HG03139 (cell line): ENCODE results near the gene ETV1.
A peak's percentile ranks its signal among the peaks of the same experiment; 100 is the strongest.

Source experiments
- ATAC-seq: cut with Tn5 transposase; IDR thresholded peaks from one replicate; pipeline ENCODE4 v1.9.1; 2021; ENCODE audit not compliant: unreplicated experiment

The ETV1 gene

DNA sequence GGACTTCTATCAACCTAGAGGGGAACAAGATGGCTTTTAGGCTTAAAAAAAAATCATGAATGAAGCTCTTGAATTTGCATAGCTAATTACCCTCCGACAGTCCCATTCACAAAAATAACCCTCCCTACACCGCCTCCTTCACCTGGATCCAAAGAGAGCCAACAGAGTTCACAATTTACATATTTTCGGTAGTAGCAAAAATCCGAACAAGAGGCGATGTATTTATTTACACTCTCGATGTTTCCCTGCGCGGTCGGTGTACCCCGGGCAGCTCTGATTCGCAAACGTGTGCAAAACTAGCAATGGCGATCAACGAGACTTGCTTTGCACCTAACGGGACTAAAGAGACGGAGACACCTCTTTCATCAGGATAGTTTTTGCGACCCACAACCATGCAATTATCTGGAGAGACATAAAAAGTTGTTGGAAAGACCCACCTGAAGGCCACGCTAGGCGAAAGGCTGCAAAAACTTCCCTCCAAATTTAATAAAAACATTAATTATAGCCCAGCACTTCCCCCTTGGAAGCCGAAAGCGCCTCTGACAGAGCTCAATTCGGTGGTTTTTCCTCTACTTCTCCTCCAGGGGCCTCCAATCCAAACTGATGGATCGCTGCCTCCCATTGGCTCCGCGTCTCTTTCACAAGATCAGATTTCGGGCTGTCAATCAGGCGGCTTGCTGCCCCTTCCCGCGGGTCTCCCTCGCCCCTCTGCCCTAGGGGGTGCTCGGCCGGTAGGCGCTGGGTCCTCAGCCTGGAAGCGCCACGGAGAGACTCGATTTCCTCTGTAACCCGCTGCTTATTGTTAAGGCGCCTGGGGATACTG is at the start of gene ETV1:
Gene ETV1 (minus strand): TSS at position 541 of the 823 bp plus-strand sequence. CDS start 614 bp downstream, outside the sequence.
- no peak for ATAC-seq

DNA sequence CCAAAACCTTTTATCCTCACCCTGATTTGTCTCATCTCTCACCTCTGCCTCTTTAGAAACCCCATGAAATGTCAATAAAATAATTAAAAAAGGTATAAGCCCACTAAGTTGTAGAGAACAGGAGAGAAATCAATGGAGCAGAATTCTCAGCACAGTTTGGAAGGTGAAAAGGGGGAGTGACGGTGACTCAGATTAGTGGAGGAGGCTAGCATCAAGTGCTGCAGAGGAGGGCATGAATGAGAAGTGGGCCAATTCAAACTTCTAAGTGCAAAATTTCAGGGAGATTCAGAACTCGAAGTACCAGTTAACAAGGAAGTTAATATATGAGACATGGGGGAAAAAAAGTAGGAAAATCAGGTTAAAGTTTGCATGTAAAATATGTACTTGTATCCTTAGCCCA is 34.9 kb upstream of the ETV1 start:
- ATAC-seq = no peak

DNA sequence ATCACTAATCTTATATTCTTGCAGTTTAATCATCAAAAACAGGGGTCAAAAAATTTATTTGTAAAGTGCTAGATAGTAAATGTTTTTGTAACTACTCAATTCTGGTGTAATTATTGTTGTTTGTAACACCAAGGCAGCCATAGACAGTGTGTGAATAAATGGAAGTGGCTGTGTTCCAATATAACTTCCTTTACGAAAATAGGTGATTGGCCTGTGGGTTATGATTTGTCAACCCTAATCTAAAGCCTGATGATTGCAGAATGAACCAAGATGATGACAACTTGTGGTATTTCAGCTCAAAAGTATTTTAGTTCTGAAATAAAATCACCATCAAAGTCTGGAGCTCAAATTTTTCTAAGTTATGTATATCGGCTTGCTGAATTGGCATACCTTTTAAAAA is 34.4 kb upstream of the ETV1 start:
- ATAC-seq = no peak

DNA sequence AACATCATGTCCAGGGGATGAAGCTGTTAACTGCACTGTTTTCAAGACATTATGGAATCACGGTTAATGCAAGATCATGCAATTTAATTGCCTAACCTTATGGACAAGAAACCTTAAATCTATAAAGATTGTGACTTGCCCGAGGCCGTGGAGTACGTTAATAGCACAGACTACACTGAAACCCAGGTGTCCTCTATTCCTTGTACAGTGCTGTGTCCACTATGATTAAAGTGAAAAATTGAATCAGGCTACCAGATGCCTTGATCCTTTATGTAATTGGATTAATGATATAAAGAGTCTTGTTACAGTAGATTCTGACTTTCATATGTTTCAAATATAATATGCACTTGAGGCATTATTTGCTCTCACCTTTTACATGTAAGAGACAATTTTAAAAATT is 33.9 kb upstream of the ETV1 start:
- ATAC-seq = no peak

DNA sequence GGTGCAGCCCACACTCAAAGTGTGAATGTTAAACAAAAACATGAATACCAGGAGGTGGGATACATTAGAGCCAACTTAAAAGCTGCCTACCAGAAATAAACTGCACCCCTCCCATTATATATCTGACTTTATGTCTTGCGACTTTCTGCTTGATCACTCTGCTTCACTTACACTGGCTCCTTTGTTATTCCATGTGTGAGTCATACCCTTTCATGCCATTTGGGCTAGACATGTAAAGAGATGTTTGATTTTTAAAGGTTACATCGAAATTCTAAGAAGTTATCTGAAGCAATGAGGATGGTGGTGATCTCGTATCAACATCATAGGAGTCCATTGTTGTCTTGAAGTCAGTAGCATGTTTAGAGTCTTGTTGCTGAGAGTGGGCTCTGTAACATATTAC is 31.6 kb upstream of the ETV1 start:
- ATAC-seq = no peak

DNA sequence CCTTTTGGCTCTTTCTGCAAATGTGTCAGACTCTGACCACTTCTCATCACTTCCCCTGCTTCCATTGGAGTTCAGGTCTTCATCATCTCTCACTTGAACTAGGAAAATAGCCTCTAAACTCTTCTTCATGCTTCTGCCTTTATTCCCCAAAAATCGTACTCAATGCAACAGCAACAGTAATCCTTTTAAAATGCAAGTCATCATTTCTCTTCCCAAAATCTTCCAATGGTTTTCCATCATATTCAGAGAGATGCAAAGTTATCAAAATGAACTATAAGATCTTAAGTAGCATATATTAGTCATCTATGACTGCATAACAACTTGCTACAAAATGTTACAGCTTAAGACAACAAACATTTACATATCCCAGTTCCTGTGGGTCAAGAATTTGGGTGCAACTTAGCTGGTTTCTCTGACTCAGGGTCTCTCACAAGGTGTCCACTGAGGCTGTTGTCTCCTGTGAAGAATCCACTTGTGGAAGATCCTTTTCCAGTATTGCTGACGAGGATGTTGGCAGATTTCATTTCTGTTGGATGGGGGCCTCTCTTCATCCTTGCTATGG is 31.0 kb upstream of the ETV1 start:
- no peak for ATAC-seq

DNA sequence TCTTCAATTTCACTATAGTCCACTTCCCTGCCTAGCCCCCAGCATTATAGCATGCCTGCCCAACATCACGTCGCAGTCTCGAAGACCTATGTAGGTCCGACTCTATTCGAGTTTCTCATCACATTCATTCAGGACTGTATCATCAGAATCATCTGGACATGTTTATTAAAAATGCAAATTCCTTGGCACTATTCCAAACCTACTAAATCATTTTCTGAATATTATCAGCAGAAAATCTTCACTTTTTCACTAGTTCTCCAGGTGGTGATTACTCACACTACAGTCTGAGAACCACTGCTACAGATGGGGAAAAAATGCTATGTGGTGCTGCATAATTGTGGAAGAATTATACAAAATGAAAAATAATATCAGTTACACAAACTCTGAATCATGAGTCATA is 29.3 kb upstream of the ETV1 start:
- no peak for ATAC-seq

DNA sequence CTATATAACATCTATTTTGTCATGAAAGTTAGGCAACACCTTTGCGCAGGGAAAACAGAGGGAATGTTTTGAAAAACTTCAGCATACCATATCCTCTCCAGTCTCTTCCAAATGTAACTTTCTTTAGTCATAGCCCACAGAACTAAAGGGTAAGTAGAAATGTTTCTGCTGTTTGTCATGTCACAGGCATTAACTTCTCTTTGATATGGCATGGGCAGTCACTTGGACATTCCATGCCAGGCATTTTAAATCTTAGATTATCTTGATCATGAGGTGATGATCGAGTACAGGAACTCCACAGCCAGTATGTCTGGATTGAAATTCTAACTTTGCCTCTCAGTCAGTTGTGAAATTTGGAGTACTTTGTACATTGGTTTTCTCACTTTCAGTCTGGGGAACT is 27.5 kb upstream of the ETV1 start:
- no peak for ATAC-seq

DNA sequence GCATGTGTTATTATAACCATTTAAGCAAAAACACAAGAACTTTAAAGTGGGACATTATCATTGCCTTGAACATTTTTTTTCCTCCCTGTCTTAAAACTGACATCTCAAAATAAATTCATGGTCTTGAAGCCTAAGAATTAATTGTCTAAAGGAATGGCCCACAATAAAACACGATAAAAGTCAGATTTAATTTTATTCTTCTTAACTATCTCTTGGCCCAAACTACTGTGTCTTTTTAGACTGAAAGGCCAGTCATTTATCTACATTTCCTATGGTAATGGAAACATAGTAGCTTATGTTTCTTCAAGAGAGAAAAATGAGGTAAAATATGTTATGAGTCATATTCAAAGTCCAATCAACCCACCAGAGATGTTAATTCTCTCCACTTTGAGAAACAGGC is 24.4 kb upstream of the ETV1 start:
- ATAC-seq = no peak

DNA sequence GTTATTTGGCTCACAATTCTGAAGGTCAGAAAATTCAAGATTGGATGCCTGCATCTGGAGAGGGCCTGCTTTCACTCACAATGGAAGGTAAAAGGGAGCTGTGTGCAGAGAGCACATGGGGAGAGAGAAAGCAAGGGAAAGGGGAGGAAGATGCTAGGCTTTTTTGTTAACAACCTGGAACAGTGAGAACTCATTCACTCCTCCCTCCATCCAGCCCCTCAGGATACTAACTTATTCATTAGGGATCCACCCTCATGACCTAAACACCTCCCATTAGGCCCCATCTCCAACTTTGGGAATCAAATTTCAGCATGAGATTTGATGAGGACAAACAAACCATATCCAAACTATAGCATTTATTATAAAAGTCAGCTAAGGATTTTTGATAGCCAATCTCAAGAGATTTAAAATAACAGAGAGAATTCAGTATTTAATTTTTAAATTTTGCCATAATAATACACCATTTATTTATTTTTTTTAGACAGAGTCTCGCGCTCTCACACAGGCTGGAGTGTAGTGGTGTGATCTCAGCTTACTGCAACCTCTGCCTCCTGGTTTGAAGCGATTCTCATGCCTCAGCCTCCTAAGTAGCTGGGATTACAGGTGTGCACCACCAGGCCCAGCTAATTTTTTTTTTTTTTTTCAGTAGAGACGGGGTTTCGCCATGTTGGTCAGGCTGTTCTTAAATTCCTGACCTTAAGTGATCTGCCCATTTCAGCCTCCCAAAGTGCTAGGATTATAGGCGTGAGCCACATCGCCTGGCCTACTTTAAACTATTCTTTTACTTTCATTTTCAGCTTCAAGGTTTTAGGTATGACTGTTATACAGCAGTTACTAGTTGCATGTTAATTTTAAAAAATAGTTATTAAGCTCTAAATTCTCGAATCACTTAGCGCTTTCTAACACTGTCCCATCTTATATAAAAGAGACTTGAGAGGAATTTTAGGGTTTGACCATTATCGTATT is 20.3 kb upstream of the ETV1 start:
- ATAC-seq = no peak

DNA sequence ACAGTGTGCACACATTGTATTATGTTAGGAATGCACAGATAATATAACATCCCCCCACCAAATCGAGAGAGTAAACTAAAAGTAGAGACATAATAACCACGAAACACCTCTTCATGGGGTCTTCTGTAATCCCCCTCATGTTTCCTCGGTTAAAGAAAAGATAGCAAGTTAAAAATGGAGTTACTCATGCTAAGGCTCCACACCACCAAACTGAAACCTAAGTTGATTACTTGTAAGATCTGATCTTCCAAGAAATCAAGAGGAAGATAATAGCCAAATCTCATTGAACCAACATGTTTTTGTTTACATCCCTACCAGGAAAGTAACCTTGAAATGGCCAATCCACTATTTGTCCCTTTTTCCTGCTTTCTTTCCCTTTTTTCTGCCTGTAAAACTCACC is 11.7 kb upstream of the ETV1 start:
- no peak for ATAC-seq

DNA sequence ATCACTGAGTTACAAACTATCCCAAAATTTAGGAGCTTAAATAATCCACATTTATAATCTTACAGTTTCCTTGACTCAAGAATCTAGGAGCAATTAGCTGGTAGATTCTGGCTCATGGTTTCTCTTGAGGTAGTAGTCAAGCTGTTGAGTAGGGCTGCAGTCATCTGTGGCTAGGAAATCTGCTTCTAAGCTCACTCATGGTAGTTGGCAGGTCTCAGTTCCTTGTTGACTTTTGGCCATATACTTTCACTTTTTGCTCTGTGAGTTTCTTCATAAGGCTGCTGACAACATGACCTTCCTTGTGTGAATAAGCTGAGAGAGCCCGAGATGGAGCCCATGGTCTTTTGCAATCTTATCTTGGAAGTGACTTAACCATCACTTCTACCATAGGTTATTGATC is 10.8 kb upstream of the ETV1 start:
- ATAC-seq = no peak

DNA sequence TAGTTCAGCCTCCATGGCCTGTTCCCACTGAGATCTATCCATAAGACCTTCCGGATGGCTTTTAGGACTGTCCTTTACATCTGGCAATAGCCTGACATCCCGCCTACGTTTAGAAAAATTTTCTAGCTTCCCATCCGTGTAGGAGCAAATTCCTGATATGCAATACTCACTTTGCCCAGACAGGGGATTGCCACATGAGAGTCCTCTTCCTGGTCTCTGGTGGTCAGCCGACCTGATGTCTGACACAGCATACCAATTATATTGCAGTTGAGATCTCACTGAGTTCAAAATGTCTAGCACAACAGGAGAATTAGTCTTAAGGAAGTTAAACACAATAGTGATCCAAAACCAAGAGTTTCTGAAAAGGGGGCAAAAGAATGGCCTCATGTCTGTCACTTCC is 9.4 kb upstream of the ETV1 start:
- ATAC-seq = no peak

DNA sequence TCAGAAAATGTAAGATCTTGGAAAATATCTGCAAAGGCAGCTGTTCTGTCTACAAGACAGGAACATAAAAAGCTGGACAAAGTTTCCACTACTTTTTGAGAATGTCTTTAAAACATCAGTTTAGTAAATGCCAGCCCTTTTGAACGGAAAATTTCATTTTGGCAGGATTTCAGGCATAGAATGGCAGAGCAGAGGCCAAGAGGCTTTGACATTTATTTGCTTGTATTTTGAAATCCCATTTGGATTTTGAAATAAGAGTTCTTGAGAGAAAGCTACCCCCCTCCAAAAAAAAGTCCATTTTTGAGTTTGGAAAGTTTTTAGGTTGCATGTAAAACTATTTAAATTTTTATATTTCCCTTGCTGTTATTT is 3.1 kb upstream of the ETV1 start:
- no peak for ATAC-seq

DNA sequence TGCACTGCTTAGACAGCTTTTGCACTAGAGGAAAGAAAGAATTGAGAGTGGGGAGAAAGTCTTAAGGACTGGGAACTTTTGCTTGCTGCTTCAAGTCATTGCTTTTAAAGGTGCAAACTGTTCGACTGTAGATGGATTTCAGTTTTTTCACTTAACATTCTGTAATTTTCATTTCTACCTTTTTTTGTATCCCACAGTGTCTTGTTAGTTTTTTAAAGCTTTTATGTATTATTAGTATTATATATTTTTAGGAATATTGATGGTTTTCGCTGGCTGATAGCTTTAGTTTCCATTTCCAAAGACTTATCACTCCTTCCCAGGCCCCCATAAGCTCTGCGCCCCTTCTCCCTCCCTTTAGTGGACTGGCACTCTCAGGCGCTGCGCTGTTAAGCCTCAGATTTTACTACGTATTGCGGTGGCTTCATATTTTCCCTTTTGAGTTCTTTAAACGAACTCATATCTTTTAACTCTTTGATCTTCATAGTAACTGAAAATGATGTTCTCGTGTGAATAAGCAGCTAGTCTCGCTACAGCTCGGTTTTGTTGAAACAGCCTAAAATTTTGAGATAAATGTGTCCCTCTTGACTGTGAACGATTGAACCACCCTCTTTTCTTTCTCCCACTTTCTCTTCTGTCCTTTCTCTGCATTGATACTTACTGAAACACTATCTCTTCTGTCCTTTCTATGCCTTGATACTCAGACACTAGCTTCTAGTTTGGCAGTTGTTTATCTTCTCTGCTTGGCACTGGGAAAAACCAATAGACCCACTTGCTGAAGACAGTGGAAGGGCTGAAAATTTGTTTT is 2.5 kb upstream of the ETV1 start:
- no peak for ATAC-seq

DNA sequence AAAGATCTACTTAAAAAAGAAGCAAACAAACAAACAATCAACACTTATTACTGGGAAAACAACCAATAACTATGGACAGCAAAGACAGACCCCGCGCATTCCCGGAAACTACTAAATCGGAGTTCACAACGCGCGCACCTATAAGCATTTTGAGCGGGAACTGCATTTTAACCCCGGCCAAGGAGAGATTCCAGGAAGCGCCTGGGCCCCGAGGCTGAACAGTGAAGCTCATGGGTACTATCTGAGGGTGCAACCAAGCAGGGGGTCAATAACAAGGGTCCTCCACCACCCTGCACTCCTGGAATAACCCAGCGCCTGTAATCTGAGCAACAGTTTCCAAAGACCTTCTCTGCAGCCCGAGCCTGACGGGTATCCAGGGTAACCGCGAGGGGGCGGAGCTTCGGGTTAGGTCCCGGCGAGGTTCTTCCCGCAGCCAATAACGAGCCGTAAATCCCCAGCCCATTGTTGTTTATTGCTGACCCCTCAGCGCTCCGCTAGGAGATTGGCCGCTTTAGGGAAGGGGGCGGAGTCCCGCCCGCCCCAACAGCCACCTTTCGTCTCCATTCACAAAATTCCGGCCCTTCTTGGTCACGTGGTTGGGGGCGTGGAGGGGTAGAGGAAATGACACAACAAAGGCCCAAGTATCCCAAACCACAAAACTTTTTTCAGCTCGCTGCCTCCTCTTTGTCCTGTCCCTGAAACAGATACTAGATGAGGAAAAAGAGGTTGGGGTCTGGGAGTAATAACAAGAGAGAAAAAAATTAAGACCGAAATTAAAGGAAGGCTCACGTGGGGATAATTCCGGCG is 1.7 kb upstream of the ETV1 start:
- peak; percentile 72 for ATAC-seq

DNA sequence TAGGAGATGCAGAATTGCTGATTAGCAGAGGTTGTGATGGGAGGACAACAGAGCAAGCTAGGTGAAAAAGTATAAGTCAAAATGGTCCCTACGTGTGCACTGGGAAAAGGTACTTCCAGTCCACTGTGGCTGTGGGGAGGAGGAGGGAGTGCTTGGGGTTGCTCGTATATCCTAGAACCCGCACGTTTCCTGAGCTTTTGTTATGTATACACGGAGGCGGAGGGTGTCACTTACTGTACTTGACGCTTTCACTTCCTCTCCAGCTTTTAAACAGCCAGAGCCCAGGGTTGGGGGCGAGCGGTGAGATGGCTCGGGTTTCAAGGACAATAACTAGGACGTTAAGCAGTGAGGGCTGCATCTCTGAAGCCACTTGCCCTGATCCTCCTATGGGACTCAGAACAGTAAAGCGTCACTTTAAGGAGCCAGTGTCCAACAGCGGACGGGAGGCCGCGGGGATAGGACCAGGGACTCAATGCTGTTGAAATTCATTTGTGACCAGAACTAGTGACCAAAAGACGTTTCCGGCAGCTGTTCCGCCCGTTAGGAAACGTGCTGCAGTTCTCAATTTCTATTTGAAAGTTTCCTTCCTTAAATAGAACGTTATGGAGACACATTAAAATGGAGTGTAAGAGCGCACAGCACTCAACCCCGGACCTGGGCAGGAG is 985 bp upstream of the ETV1 start:
- ATAC-seq = peak; percentile 59

DNA sequence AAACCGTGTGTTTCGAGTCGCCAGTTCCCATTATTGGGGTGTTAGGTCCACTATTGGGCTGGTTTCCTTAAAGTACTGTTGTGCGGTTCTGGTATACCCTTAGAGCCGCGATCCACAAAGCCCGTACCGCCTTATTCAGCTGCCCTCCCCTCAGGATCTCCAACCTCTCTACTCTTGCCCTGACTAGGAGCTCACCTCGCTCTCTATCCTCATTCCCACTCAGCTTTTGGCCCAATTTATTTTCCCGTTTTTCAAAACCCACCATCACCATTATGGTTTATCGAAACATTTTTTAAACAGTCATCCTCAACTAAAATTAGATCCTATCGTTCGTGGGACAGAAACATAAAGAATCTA is 461 bp upstream of the ETV1 start:
- no peak for ATAC-seq

DNA sequence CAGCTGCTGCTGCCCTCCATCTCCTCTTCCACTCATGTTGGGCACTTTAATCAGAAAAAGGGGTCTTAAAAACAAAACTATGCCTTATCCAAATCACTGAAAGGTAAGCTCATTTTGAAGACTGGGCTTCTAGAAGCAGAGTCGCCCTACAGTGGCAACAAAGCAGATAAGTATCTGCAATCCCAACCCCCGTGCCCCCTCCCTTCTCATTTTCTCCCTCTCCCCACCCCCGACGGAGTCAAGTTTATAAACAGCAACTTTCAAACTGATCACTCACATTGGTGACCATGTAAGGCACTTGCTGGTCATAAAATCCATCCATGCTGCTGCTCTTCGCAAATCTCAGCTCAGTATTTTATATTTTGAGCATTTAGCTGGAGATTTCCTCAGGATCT is 738 bp downstream of the ETV1 start:
- ATAC-seq = no peak

DNA sequence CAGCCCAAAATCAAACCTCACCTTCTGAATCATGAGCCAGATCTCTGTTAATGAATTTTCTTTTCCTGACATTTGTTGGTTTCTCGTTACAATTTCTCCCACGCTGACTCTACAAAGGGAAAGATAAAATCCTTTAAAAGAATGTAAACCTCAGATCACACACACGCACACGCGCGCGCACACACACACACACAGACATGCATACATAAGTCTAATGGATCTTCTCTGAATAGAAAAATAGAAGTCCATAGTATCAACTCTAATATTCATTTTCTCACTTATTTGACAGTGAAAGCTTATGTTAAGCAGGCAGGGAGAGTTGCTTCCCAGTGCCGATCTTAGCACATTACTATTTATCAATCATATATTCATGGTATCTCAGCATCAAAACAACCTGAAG is 1.4 kb downstream of the ETV1 start:
- no peak for ATAC-seq
